ENCODE results near the gene FAM204A. TPM values are rescaled to one million over a fixed set of nuclear protein-coding genes. Genes with fewer than 3 reads are reported as not detected.

FAM204A gene
- total RNA-seq, 1 donor from 2014 or later: 43.6 TPM

DNA sequence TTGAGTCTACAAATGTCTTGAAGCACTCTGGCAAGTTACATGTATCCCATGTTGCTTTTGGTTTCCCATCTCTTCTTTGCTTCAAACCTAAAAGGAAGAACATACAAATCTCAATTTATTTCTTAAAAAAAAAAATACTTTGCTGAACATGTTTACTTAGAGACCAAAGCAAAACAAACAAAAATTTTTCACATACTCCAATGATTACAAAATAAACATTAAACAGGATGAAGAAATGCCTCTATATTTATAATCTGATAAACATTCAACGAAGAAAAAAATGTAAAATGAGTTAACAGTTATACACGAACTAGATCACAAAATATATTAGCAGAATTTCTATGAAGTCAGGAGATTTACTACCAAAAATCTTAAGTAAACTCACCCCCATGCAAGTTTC is 31.3 kb downstream of the FAM204A start:
- Mint-ChIP-seq H3K9me3 (ENCODE audit: unreplicated experiment) (no peaks in the 10 kb centered on the region), H3K4me3 (ENCODE audit: unreplicated experiment) (no peak overlapping the region), H3K27ac (ENCODE audit: unreplicated experiment) (no peak overlapping the region), H3K27me3 (ENCODE audit: unreplicated experiment) (peaks cover 1% of the 10 kb centered on the region), H3K4me1 (ENCODE audit: low read depth, unreplicated experiment) (no peaks in the 10 kb centered on the region), H3K36me3 (ENCODE audit: unreplicated experiment) (no peaks in the 10 kb centered on the region)
- TF ChIP-seq, protein P1, sequence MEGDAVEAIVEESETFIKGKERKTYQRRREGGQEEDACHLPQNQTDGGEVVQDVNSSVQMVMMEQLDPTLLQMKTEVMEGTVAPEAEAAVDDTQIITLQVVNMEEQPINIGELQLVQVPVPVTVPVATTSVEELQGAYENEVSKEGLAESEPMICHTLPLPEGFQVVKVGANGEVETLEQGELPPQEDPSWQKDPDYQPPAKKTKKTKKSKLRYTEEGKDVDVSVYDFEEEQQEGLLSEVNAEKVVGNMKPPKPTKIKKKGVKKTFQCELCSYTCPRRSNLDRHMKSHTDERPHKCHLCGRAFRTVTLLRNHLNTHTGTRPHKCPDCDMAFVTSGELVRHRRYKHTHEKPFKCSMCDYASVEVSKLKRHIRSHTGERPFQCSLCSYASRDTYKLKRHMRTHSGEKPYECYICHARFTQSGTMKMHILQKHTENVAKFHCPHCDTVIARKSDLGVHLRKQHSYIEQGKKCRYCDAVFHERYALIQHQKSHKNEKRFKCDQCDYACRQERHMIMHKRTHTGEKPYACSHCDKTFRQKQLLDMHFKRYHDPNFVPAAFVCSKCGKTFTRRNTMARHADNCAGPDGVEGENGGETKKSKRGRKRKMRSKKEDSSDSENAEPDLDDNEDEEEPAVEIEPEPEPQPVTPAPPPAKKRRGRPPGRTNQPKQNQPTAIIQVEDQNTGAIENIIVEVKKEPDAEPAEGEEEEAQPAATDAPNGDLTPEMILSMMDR (IDR thresholded peaks at IDR 0.05; ENCODE audit: partially characterized antibody, unreplicated experiment): no peak
- no peak for DNase-seq

DNA sequence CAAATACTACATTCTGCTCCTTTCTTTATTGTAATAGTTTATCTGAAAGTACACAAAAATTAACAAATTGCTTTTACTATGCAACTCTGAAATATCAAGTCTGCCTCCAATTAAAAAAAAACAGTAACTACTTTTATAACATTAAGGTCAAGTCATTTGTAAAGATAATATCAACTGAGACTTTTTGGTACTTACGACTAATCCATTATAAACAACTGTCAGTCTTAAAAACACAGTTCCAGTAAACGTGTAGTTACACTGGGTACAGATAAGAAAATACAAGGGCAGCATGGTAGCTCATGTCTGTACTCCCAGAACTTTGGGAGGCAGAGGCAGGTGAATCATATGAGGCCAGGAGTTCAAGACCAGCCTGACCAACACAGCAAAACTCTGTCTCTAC is 32.2 kb downstream of the FAM204A start:
- no peak for DNase-seq
- TF ChIP-seq, protein P1 (IDR thresholded peaks at IDR 0.05; ENCODE audit: partially characterized antibody, unreplicated experiment): no peak
- Mint-ChIP-seq H3K27me3 (ENCODE audit: unreplicated experiment) (peaks cover 1% of the 10 kb centered on the region), H3K36me3 (ENCODE audit: unreplicated experiment) (no peaks in the 10 kb centered on the region), H3K4me1 (ENCODE audit: low read depth, unreplicated experiment) (no peaks in the 10 kb centered on the region), H3K27ac (ENCODE audit: unreplicated experiment) (no peak overlapping the region), H3K9me3 (ENCODE audit: unreplicated experiment) (no peaks in the 10 kb centered on the region), H3K4me3 (ENCODE audit: unreplicated experiment) (no peak overlapping the region)

DNA sequence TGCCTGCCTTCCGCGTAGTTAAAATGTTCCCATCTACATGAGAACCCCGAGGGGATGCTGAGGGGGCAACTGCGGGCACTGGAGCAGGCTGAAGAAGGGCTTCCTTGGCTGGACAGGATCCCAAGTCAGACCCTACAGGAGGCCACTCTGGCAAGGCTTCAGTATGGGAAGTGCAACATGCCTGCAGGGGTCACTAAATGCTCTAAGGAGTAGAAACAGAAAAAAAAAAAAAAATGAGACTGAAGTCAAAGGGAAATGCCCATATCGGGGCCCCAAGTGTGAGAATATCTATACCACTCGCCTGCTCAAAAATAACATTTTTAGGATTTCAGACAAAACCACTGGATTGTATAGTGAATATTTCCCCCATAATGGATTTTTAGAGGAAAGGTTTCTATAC is 33.5 kb downstream of the FAM204A start:
- no peaks in the 10 kb centered on the region for H3K9me3 Mint-ChIP-seq (ENCODE audit: unreplicated experiment)
- no peak overlapping the region for H3K4me3 Mint-ChIP-seq (ENCODE audit: unreplicated experiment)
- no peaks in the 10 kb centered on the region for H3K4me1 Mint-ChIP-seq (ENCODE audit: low read depth, unreplicated experiment)
- DNase-seq: no peak
- no peak overlapping the region for H3K27ac Mint-ChIP-seq (ENCODE audit: unreplicated experiment)
- H3K36me3 Mint-ChIP-seq (ENCODE audit: unreplicated experiment): no peaks in the 10 kb centered on the region
- TF ChIP-seq, protein P1 (IDR thresholded peaks at IDR 0.05; ENCODE audit: partially characterized antibody, unreplicated experiment): no peak
- H3K27me3 Mint-ChIP-seq (ENCODE audit: unreplicated experiment): peaks cover 1% of the 10 kb centered on the region

DNA sequence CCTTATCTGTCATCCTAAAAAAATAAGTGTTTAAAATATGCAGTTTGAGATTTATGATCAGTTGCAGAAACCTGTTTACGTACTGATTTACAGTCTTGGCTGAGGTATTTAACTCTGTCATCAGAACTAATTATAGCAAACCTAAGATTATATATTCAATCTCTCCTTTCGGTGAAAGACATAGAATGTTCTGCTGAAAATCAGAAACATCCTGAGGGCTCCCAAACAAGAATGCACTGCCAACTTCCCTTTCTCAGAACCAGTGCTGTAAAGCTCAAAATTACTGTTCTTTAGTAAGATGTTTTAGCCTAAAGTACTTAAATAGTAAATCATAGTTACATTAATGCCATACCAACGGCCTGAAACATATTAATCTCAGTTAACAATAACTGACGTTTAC is 34.3 kb downstream of the FAM204A start:
- Mint-ChIP-seq H3K9me3 (ENCODE audit: unreplicated experiment) (no peaks in the 10 kb centered on the region), H3K36me3 (ENCODE audit: unreplicated experiment) (no peaks in the 10 kb centered on the region), H3K4me1 (ENCODE audit: low read depth, unreplicated experiment) (no peaks in the 10 kb centered on the region), H3K4me3 (ENCODE audit: unreplicated experiment) (no peak overlapping the region), H3K27ac (ENCODE audit: unreplicated experiment) (no peak overlapping the region), H3K27me3 (ENCODE audit: unreplicated experiment) (peaks cover 1% of the 10 kb centered on the region)
- no peak for DNase-seq
- TF ChIP-seq, protein P1 (IDR thresholded peaks at IDR 0.05; ENCODE audit: partially characterized antibody, unreplicated experiment): no peak

DNA sequence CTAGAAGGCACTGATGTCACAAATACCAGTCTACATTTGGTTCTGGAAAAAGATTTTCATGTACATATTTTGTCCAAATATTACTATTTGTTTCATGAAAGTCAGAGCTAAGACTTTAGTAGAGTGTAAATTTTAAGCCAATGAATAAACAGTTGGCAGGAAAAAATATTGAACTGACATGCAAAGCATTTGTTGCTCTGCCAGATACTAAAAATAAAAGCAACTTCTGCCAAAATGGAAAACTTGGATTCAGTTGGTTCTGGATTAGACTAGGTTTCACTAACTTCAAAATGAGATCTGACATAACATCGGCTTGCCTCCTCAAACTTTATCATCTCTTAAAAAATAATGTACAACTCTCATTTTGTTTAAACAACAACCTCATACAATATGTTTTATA is 34.9 kb downstream of the FAM204A start:
- Mint-ChIP-seq H3K4me1 (ENCODE audit: low read depth, unreplicated experiment) (no peaks in the 10 kb centered on the region), H3K27me3 (ENCODE audit: unreplicated experiment) (peaks cover 1% of the 10 kb centered on the region)
- DNase-seq: no peak

More for the DNA sequence above, 34.9 kb downstream of the FAM204A start:
- TF ChIP-seq, protein P1 (IDR thresholded peaks at IDR 0.05; ENCODE audit: partially characterized antibody, unreplicated experiment): no peak
- H3K36me3 Mint-ChIP-seq (ENCODE audit: unreplicated experiment): no peaks in the 10 kb centered on the region
- no peak overlapping the region for H3K4me3 Mint-ChIP-seq (ENCODE audit: unreplicated experiment)
- H3K9me3 Mint-ChIP-seq (ENCODE audit: unreplicated experiment): no peaks in the 10 kb centered on the region
- H3K27ac Mint-ChIP-seq (ENCODE audit: unreplicated experiment): no peak overlapping the region
